CD14-positive monocyte (primary cell): Measurements from ENCODE around the gene AAGAB. TPM values are rescaled to one million over a fixed set of nuclear protein-coding genes. Genes with fewer than 3 reads are reported as not detected.

Experiments
- DNase-seq, 3 donors: peaks; one replicate each; pipeline ENCODE4 v3.0.0-alpha.2; 2011 to 2022
- H2AFZ ChIP-seq: 2 replicates; pipeline ENCODE4 v1.6.0; 2012; ENCODE audit warnings: mild to moderate bottlenecking, low read depth, low read length, inconsistent platforms; ENCODE audit not compliant: insufficient read depth, poor library complexity, severe bottlenecking
- H3K27ac ChIP-seq, 2 donors: 1 replicate in 1 of 2; 2 replicates in 1 of 2; pipeline ENCODE4 v1.5.1; 2012 to 2013; ENCODE audit warnings: low read length in 2 of 2, control low read depth in 1 of 2, inconsistent platforms in 1 of 2, low read depth in 1 of 2, mild to moderate bottlenecking in 1 of 2
- H3K27me3 ChIP-seq, 2 donors: one replicate each; pipeline versions ENCODE4 v1.6.0 to v1.6.1; 2011 to 2013; ENCODE audit warnings: low read length in 2 of 2; ENCODE audit not compliant: control insufficient read depth in 2 of 2, insufficient read depth in 2 of 2
- H3K36me3 ChIP-seq, 2 donors: replicated peaks in 1 of 2; 1 replicate in 1 of 2; 2 replicates in 1 of 2; pipeline versions ENCODE4 v1.5.1 to v1.6.1; 2012 to 2013; ENCODE audit warnings: low read length in 2 of 2, control low read depth in 1 of 2, inconsistent platforms in 1 of 2, mild to moderate bottlenecking in 1 of 2; ENCODE audit not compliant: insufficient read depth in 2 of 2, control insufficient read depth in 1 of 2
- H3K4me1 ChIP-seq, 2 donors: 1 replicate in 1 of 2; 2 replicates in 1 of 2; pipeline versions ENCODE4 v1.5.1 to v1.6.1; 2012 to 2013; ENCODE audit warnings: low read length in 2 of 2, control low read depth in 1 of 2, inconsistent platforms in 1 of 2, mild to moderate bottlenecking in 1 of 2, moderate library complexity in 1 of 2; ENCODE audit not compliant: insufficient read depth in 2 of 2, control insufficient read depth in 1 of 2
- H3K4me2 ChIP-seq: replicated peaks from 2 replicates; pipeline ENCODE3; 2012; ENCODE audit warnings: low read length, moderate library complexity, mild to moderate bottlenecking; ENCODE audit not compliant: poor library complexity, severe bottlenecking; ENCODE audit errors: extremely low read depth
- H3K4me3 ChIP-seq, 3 experiments: fragments of 200-600 bp in 1 of 3; sonication (generic) in 1 of 3; replicated peaks in 1 of 3; 1 replicate in 2 of 3; 2 replicates in 1 of 3; pipeline ENCODE4 v1.5.1; 2011 to 2013; ENCODE audit warnings: low read length in 3 of 3, mild to moderate bottlenecking in 3 of 3, control low read depth in 2 of 3, low read depth in 2 of 3, inconsistent platforms in 1 of 3, moderate library complexity in 1 of 3
- H3K79me2 ChIP-seq: 2 replicates; pipeline ENCODE4 v1.6.0; 2012; ENCODE audit warnings: mild to moderate bottlenecking, control low read depth, inconsistent platforms, low read length, moderate library complexity; ENCODE audit not compliant: insufficient read depth
- H3K9ac ChIP-seq: 2 replicates; pipeline ENCODE4 v1.6.0; 2017; ENCODE audit warnings: low read length, mild to moderate bottlenecking; ENCODE audit not compliant: insufficient read depth, poor library complexity, severe bottlenecking
- H3K9me3 ChIP-seq, 2 donors: replicated peaks in 1 of 2; 1 replicate in 1 of 2; 2 replicates in 1 of 2; pipeline versions ENCODE4 v1.5.1 to v1.6.1; 2012 to 2013; ENCODE audit warnings: low read length in 2 of 2, control low read depth in 1 of 2; ENCODE audit not compliant: control insufficient read depth in 1 of 2, insufficient read depth in 1 of 2
- H4K20me1 ChIP-seq: 2 replicates; pipeline ENCODE4 v1.6.0; 2012; ENCODE audit warnings: mild to moderate bottlenecking, low read length, control low read depth, moderate library complexity; ENCODE audit not compliant: insufficient read depth
- H3K27ac Mint-ChIP-seq, 7 donors: one replicate each; pipeline ENCODE4 v1.8.0; 2020; ENCODE audit warnings: mild to moderate bottlenecking in 7 of 7, mixed read lengths in 7 of 7, moderate library complexity in 6 of 7, inconsistent platforms in 2 of 7
- H3K27me3 Mint-ChIP-seq, 3 donors: one replicate each; pipeline ENCODE4 v1.8.0; 2021 to 2022; ENCODE audit warnings: low read depth in 3 of 3, mild to moderate bottlenecking in 3 of 3, mixed read lengths in 3 of 3, moderate library complexity in 3 of 3, inconsistent platforms in 1 of 3
- H3K36me3 Mint-ChIP-seq, 2 donors: one replicate each; pipeline ENCODE4 v1.8.0; 2020; ENCODE audit warnings: mixed read lengths in 2 of 2, inconsistent platforms in 1 of 2, mild to moderate bottlenecking in 1 of 2
- H3K4me1 Mint-ChIP-seq: one replicate; pipeline ENCODE4 v1.8.0; 2020; ENCODE audit warnings: mild to moderate bottlenecking, mixed read lengths
- H3K4me3 Mint-ChIP-seq, 2 donors: one replicate each; pipeline ENCODE4 v1.8.0; 2020; ENCODE audit warnings: mild to moderate bottlenecking in 2 of 2, mixed read lengths in 2 of 2, moderate library complexity in 1 of 2
- H3K9me3 Mint-ChIP-seq, 7 donors: one replicate each; pipeline ENCODE4 v1.8.0; 2020 to 2022; ENCODE audit warnings: mixed read lengths in 7 of 7, mild to moderate bottlenecking in 6 of 7, moderate library complexity in 6 of 7, inconsistent platforms in 2 of 7
- WGBS: methylation state at CpG from one replicate; pipeline ENCODE4 v1.1.5; 2013; ENCODE audit warnings: missing lambda C conversion rate; ENCODE audit not compliant: insufficient coverage; 5-methylcytosine and 5-hydroxymethylcytosine counted together
- intact Hi-C, 2 donors: fragments of 100-400 bp; cut with micrococcal nuclease; formaldehyde crosslinking; loops; one replicate each; pipeline versions ENCODE4 v1.15.0 to v1.15.1; 2023
- polyA plus RNA-seq, 3 donors: library from polyadenylated mRNA; depleted of rRNA in 1 of 3; unstranded in 2 of 3; stranded (reverse) in 1 of 3; fragments of 300-500 nt in 2 of 3; fragments of >200 nt in 1 of 3; fragmentation: Illumina TruSeq in 2 of 3; gene quantifications; 1 replicate in 2 of 3; 2 replicates in 1 of 3; pipeline ENCODE4 v1.2.3, GENCODE V29; 2012 to 2021
- TF ChIP-seq, protein P1 (sequence below): fragments of 200-600 bp; IDR thresholded peaks from one replicate; pipeline ENCODE4 v1.8.0; 2022; ENCODE audit warnings: antibody characterized with exemption, mild to moderate bottlenecking

AAGAB gene
- polyA plus RNA-seq, 3 donors = 11.2 to 40.4 (median 30.1) TPM

DNA sequence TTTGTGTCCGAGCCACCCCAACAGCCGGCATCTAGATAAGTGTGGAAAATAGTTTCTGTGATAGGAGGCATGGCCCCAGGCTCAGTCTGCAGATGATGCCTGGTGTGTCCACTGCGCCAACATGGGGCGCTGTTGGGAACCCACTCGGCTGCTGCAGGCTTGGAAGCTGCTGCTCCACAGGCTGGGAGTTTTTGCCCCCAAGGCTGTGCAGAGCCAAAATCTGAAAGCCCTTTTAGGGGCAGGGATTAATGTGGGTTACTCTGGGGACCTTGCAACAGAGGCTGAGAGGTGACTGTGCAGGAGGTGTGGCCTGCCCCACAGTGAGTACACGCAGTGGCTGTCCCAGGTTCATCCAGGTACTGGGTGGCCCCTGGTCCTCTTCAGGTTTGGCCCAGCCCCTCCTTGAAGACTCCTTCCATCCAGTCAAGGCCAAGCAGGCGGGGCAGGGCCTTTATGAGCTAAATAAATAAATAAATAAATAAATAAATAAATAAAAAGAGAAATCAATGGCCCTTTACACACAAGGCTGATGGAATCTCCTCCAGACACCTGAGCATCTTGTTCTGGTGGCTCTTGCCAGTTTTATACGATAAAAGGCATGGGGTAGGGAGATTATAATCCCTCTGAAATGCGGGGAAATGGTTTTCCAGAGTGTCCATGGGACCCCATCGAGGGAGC is 73.8 kb downstream of the AAGAB start:
- H3K4me3 Mint-ChIP-seq = no peak overlapping the region
- Histone ChIP-seq H3K4me1 (peaks cover 27 to 30% of the 10 kb centered on the region in 2 donors), H3K9me3 (no peaks in the 10 kb centered on the region), H2AFZ (no peak overlapping the region), H3K79me2 (peaks cover 5% of the 10 kb centered on the region), H3K27me3 (no peaks in the 10 kb centered on the region), H3K9ac (no peak overlapping the region), H3K4me3 (no peak overlapping the region), H4K20me1 (no peaks in the 10 kb centered on the region), H3K4me2 (no peak overlapping the region), H3K36me3 (peaks cover 40 to 68% of the 10 kb centered on the region in 2 donors), H3K27ac (no peak overlapping the region)
- WGBS = 95% methylated on average over 6 of the region's 10 CpGs
- H3K4me1 Mint-ChIP-seq = peaks cover 32% of the 10 kb centered on the region
- DNase-seq = no peak
- peaks cover 0 to 5% (median 0%) of the 10 kb centered on the region in 3 donors for H3K27me3 Mint-ChIP-seq
- intact Hi-C loops = no loop called here
- TF ChIP-seq, protein P1, sequence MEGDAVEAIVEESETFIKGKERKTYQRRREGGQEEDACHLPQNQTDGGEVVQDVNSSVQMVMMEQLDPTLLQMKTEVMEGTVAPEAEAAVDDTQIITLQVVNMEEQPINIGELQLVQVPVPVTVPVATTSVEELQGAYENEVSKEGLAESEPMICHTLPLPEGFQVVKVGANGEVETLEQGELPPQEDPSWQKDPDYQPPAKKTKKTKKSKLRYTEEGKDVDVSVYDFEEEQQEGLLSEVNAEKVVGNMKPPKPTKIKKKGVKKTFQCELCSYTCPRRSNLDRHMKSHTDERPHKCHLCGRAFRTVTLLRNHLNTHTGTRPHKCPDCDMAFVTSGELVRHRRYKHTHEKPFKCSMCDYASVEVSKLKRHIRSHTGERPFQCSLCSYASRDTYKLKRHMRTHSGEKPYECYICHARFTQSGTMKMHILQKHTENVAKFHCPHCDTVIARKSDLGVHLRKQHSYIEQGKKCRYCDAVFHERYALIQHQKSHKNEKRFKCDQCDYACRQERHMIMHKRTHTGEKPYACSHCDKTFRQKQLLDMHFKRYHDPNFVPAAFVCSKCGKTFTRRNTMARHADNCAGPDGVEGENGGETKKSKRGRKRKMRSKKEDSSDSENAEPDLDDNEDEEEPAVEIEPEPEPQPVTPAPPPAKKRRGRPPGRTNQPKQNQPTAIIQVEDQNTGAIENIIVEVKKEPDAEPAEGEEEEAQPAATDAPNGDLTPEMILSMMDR = no peak
- no peaks in the 10 kb centered on the region for H3K9me3 Mint-ChIP-seq
- peaks cover 67 to 81% of the 10 kb centered on the region in 2 donors for H3K36me3 Mint-ChIP-seq
- H3K27ac Mint-ChIP-seq = peak overlapping the region in 3 of 7 donors; percentile 11 to 51 (median 20)

GRCh38 chr15:67180035-67180434 is 74.4 kb downstream of the AAGAB start:
- Histone ChIP-seq H2AFZ (no peak overlapping the region), H3K4me2 (no peak overlapping the region), H3K9me3 (no peaks in the 10 kb centered on the region), H3K27ac (no peak overlapping the region), H3K4me3 (no peak overlapping the region), H3K79me2 (peaks cover 5% of the 10 kb centered on the region), H3K27me3 (no peaks in the 10 kb centered on the region), H3K4me1 (peaks cover 31 to 32% of the 10 kb centered on the region in 2 donors), H4K20me1 (no peaks in the 10 kb centered on the region), H3K36me3 (peaks cover 34 to 62% of the 10 kb centered on the region in 2 donors), H3K9ac (no peak overlapping the region)
- Mint-ChIP-seq H3K4me1 (peaks cover 32% of the 10 kb centered on the region), H3K36me3 (peaks cover 63 to 76% of the 10 kb centered on the region in 2 donors), H3K27me3 (peaks cover 0 to 5% (median 0%) of the 10 kb centered on the region in 3 donors), H3K4me3 (no peak overlapping the region), H3K9me3 (peaks cover 0 to under 1% (median 0%) of the 10 kb centered on the region in 7 donors), H3K27ac (peak overlapping the region in 3 of 7 donors; percentile 11 to 51 (median 20))
- DNase-seq = no peak
- TF ChIP-seq, protein P1 = no peak
- intact Hi-C loops = no loop called here
- WGBS = 98% methylated on average over 11 of the region's 11 CpGs
